NAMALWA (cell line): ENCODE results near the gene CXCR2.

Experiments used
- DNase-seq: peaks from one replicate; pipeline ENCODE4 v3.0.0-alpha.2; 2015; ENCODE audit warnings: low spot score

The CXCR2 gene

GRCh38 chr2:218186355-218186766 is 60.5 kb downstream of the CXCR2 start:
- peak; percentile 83 for DNase-seq
